GM18517 (cell line): ENCODE results near the gene PLCXD1.

Experiments used
- ATAC-seq: cut with Tn5 transposase; IDR thresholded peaks from one replicate; pipeline ENCODE4 v1.9.1; 2021; ENCODE audit warnings: mild to moderate bottlenecking, moderate library complexity; ENCODE audit not compliant: unreplicated experiment

Gene PLCXD1

GRCh38 chrX:333611-334311 is 52.6 kb downstream of the PLCXD1 start:
- no peak for ATAC-seq

DNA sequence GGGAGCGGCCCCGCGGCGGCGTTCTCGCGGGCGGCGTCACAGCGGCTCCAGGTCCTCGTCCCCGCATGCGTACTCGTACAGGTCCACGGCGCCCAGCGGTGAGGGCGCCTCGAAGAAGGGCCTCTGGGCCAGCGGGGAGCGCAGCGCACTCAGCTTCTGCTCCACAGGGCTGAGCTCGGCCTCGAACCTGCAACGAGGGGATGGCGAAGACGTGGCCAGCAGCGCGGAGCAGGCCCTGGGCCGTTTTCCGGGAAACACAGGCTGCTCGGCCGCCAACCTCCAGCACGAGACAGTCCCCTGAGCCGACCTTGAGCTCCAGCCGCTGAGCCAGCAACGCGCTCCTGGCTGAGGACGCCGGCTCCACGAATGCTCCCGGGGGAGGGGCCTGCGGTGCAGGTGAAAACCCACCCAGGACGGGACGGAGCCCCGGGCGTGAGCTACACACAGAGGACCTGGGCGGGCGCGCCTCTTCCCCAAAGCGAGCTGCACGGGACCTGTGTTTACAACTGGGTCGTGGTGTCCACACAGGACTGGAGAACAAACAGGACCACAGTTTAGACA is 53.2 kb downstream of the PLCXD1 start:
- no peak for ATAC-seq

DNA sequence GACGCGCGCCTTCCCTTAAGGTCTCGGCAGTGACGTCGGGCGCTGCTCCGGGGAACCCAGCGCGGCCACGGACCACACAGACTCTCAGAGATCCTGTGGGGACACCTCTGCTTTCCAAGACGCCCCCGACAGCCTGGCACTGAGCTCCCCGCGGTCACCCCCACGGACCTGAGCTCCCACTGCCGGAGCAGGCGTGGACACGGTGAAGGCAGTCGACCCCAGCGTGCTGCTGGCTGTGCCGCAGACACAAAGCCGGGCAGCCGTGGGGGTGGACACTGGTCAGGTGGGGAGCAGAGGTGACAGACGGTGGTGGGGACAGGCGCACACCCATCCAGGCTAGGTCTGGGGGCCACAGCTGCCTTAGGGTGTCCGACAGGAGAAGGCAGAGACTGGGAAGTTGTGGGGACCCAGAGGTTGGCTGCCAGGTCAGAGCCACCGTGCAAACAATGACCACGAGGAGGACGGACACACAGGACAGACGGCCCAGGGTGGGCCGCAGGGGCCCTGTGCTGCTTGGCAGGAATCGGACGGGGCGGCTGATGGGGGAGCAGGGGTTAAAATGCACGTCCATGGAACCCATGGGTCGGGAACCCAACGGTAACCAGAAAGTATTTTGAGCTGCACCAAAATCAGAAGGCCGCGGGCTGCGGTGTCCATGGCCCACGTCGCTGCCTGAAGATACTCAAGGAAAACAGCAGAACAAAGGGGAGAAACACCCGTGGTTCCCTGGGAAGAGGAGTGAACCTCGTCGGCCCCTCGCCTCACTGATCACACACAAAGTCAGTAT is 54.0 kb downstream of the PLCXD1 start:
- ATAC-seq: no peak

DNA sequence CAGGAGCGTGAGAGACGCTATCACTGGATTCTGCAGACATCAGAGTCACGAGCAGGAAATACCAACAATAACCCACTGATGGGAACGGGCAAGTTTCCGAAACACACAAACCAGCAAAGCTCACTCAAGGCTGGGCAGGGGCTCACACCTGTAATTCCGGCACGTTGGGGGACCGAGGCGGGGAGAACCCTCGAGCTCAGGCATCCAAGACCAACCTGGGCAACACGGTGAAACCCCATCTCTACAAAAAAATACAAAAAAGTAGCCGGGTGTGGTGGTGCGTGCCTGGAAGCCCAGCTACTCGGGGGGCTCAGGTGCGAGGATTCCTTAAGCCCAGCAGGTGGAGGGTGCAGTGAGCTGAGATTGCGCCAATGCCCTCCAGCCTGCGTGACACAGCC is 54.6 kb downstream of the PLCXD1 start:
- no peak for ATAC-seq

- no peak for ATAC-seq
Measured at GRCh38 chrX:336227-336626, 55.0 kb downstream of the PLCXD1 start.

- ATAC-seq: no peak
Measured at GRCh38 chrX:337331-337831, 56.2 kb downstream of the PLCXD1 start.

- no peak for ATAC-seq
Measured at GRCh38 chrX:338281-338835, 57.2 kb downstream of the PLCXD1 start.

DNA sequence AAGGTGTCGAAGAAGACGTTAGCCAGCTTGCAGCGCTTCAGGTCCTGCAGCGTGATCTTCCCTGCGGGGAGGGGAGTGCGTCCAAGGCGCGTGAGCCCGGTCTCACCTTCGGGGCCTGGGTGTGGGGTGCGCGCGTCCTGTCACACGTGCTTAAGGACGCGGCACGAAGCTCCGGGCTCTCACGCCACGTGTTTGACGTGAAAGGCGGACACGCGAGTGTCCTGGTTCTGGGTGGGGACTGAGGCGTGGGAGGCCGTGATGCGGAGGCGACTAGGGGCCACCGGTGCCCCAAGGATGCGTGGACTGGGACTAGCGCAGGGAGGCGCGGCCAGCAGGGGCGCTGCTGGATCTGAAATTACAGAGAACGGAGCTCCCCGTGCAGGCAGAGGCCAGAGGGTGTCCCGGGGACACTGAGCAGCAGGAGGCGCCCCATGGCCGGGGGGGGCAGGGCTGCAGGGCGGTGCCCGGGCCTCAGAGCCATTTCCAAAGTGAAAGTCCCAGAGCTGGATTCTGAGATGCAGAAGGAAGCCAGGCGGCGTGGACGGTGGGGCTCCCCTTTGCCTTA is 57.7 kb downstream of the PLCXD1 start:
- no peak for ATAC-seq

GRCh38 chrX:340121-340520 is 58.9 kb downstream of the PLCXD1 start:
- ATAC-seq: no peak

DNA sequence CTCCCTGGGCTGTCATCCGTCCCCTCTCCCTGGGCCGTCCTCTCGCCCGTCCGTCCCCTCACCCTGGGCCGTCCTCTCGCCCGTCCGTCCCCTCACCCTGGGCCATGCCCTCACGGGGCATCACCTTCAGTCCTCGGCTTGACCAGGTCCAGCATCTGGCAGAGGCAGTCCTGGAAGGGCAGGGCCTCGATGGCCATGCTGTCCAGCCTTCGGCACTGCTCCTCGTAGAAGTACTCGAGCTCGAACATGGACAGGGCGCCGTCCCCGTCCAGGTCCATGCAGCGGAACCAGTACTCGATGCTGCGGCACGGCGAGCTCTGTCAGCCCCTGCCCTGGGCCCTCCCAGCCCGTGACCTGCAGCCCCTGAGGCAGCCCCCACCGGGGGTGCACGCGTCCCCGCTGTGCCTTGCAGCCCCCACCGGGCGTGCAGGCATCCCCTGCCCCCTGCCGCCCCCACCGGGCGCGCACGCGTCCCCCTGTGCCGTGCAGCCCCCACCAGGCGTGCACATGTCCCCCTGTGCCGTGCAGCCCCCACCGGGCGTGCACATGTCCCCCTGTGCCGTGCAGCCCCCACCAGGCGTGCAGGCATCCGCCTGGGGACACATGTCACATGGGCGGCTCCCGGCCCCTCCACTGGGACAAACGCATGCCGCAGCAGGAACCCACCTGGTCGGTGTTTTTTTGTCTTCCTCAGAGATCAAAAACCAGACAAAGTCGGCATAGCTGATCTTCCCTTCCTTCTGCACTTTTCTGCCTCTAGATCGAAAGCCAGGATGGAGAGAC is 59.7 kb downstream of the PLCXD1 start:
- no peak for ATAC-seq

DNA sequence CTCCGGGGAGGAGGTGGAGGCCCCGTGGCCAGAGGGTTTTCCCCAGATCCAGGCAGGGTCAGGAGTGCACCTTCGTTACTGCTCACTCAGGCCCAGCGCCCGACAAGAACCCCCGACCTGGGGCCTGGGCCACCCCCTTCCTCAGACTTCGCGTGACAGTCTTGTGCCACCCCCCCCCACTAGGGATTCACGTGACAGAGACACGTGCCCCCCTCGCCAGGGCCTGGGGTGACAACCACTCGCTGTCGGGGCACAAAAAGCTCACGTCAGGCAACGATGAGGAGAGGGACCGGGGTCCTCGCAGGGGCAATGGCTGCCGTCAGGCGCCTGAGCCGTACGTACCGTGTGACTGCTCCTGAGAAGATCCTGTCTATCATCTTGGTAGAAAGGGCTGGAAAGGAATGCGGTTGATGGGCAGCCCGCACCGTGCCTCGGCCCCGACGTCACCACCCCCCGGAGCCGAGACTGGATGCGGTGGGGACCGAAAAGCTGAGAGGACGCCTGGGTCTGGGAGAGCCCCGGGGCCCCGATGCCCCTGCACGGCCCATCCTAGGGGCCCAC is 60.4 kb downstream of the PLCXD1 start:
- ATAC-seq: no peak

DNA sequence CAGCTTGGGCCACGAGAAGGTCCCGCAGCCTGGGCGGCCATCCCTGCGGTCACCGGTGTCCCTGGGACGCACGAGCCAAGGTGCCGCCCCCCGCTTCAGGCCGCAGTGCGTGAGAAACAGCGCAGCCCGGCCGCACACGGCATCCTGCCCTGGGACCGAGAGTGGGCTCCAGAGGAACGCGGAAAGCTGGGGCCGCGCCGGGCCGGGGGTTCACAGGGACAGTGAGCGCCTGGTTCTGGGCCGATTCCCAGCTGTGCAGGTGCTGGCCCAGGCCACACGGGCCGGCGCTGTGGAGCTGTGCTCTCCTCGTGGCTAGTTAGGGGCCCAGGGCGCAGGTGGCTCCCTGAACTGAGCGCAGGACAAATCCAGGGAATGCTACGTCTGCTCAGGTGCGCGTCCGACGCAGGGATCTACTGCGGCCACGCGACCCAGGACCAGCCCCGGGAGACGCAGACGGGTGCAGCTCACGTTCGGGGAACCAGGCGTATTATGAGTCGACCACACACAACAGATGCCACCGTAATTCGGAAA is 63.3 kb downstream of the PLCXD1 start:
- no peak for ATAC-seq

GRCh38 chrX:345020-345925 is 64.1 kb downstream of the PLCXD1 start:
- no peak for ATAC-seq

DNA sequence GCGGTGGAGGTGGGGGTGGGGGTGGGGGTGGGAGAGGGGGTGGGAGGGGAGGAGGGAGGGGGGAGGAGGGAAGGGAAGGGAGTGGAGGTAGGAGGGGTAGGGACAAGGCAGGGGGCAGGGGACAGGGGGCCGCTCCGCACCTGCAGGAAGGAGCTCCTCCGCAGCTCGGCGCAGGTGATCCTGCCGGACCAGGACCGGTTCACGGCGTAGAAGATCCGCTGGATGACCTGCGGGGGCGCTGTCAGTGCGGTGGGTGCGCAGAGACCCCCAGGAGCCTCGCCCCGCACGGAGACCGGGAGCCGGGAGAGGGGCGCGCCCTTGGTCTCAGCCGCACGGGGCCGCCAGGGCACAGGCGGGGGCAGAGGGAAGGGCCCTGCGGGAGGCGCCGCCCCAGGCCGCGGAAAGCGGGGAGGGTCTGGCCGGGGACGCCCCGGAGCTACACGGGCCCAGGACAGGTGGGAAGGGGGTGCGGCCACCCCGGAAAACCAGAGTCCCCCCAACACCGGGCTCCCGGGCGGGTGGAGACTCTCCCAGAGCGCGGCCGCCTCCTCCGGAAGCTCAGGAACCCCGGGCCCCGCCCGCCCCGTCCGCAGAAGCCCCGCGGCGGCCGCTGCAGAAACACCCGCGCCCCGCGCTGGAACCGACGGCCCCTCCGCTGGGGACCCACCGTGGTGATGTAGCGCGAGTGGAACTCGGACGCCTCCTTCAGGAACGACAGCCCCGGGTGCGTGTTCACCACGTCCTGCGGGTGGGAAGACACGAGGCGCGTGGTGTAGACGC is 65.0 kb downstream of the PLCXD1 start:
- no peak for ATAC-seq

DNA sequence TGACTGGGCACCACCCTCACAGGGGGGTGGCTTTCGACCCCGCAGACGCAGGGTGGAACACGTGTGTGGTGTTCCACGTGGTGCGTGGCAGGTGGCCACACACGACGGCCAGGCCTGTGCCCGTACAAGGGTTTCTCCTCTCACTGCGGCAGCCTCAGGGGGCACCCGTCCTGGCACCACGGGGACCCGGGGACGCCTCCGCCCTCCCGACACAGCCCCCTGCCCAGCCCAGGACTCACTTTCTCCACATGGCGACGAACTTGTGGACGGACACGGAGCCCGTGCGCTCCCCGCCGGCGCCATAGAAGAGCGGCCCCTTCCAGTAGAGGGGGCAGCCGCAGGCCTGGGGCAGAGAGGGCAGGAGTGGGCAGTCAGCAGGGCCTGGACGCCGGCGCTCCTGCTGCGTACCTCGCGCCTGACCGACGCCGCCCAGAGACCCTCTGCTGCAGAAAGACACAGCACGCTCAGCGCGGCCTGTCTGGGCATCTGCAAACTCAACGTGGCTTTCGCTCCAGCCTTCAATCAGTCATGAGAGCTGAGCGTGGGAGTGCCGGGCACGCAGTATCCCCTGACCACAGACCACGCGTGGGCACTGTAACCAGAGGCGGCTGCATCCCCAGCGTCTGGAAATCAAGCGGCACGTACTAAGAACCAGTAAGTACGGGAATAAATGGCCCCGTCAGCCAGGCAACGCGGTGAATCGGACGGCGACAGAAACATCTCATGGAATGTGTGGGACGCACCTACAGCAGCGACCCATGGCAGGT is 66.4 kb downstream of the PLCXD1 start:
- no peak for ATAC-seq

DNA sequence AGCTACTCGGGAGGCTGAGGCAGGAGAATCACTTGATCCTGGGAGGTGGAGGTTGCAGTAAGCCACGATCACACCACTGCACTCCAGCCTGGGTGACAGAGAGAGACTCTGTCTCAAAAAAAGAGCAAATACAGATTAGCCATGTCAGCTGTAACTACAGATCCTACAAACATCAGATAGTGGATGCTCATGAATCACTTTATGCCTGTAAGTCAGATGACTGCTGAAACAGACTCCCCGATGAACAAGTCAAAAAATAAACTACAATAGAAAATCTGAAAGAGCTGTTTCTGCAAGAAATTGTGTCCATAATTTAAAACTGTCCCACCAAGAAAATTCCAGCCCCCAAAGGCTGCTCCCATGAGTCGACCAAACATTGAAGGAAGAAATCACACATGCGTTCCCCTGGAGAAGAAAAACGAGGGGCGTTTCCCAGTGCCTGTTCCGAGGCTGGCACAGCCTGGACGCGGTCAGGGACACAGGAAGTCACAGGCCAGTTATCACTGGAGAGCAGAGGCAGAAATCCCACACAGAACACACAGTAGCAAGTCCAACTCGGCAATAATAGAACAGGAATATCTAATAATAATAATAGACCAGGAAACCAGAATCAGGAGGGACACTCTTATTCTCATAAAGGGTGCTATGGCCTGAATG is 67.4 kb downstream of the PLCXD1 start:
- ATAC-seq: no peak

GRCh38 chrX:349196-349595 is 68.0 kb downstream of the PLCXD1 start:
- no peak for ATAC-seq
